Stimulated activated CD8-positive, alpha-beta memory T cell treated with anti-CD3 and anti-CD28 coated beads, Interleukin-2, amount 100 ng/mL, for 48 hours (primary cell): ENCODE measurements around the gene SDK1.
"Not testable (repeated sequence)": the region's sequence is repeated elsewhere in the genome, so short reads cannot be mapped to it uniquely, and the experiment has no call there.

ENCODE experiments used
- DNase-seq, 2 donors: peaks; one replicate each; pipeline ENCODE4 v3.0.0-alpha.2; 2020; ENCODE audit warnings: low read depth in 2 of 2

SDK1 gene

DNA sequence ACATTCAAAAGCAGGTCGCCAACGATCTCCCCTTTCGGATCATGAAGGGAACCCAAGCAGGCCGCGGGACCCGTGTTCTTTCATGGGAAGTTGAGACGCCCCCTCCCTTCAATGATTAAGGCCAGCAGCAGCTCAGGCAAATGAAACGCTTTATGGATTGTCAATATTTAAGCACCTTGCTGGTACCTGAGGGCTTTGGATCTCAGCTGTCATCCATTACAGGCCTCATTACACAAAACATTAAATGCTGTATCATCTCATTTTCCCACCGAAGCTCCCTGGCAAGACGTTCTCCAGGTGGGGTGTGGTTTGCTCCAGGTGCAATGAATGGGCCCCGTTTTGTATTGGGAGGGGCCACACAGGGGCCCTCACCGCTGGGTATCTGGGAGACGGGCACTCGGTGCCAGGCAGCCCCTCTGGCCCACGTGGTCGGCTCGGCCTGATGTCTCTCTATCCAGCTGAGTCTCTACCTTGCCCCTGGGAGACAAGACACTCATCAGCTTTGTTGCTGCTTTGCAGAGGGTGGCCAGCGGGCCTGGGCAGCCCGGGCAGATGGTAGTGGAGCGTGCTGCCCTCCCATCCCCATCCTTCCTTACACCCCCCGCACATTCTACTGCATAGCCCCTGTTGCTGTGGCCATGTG lies 925.0 kb downstream of the SDK1 start:
- DNase-seq, result no peak

DNA sequence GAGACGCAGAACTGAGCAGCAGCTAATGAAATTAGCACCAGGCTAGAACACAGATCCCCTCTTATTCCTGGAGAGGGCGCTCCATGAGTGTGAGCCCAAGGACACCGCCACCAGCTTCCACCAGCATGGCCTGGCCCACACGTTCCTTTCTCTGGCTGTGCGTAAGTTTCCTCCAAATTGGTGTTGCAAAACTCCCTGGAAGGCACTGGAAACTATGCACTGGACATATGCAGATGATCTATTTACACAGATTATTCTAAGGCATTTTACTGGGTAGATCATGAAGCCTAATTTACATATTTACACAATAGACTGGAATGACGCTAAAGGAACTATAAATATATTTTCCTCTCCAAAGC lies 925.5 kb downstream of the SDK1 start:
- no peak for DNase-seq

DNA sequence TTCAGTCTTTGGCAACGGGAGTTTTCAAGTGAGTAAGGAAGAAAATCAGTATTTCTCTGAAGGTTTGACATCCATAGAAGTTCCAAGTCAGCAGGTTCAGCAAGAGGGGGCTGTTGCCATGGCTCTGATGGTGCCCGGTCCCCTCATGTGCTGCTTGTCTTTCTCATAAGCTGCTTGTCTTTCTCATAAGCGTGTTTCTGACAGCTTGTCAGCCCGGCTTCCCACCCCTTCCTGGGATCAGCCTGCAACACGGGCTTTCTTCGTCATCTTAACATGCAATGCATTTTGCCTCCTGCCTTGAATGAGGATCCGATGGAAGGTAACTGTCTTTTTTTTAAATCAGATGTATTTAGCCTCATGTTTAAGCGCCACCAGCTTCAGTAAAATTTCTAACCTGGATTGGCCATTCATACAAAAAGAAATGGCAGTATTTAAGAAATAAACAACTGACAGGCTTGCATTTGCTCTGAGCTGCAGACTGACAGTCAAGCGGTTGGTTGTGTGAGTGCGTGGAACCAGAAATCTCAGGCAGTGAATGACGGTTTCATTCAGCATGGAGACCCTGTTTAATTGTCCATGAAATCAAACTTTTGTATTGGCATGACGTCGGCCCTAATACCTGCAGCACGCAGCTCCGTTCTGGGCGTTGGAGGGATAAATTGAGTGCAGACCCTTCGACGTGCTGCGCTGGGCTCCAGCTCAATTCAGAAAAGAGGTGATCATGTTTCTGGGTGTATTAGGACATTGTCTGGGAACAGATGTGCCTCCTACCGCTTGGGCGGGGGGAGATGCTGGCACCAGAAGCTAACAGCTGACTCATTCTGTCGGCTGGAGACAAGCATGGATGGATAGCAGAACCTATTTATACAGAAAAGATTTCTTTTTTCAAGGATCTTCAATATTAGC lies 926.3 kb downstream of the SDK1 start:
- DNase-seq, result no peak

DNA sequence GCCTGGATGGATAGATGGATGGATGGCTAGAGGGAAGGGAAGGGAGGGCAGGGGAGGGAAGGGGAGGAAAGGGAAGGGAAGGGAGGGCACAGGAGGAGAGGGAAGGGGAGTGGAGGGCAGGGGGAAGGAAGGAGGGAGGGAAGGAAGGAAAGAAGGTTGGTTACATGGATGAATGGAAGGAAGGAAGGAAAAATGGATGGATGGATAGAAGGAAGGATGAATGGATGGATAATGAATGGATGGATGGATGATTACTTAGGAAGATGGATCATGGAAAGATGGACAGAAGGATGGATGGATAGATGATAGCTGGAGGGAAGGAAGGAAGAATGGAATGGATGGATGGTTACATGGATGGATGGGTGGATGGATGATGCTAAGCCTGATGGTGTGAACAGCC lies 929.3 kb downstream of the SDK1 start:
- no peak for DNase-seq

DNA sequence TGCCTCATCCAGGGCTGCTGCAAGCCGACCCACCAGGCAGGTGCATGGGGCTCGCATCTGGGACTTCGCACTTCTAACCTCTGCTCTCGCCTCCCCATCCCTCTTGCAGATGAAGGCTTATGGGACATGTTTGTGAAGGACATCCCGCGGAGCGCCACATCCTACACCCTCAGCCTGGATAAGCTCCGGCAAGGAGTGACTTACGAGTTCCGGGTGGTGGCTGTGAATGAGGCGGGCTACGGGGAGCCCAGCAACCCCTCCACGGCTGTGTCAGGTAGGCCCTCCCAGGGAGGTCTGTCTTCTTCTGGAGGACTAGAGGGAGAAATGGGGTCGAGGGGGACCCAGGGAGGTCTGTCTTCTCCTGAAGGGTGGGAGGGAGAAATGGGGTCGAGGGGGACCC lies 932.1 kb downstream of the SDK1 start:
- no peak for DNase-seq

DNA sequence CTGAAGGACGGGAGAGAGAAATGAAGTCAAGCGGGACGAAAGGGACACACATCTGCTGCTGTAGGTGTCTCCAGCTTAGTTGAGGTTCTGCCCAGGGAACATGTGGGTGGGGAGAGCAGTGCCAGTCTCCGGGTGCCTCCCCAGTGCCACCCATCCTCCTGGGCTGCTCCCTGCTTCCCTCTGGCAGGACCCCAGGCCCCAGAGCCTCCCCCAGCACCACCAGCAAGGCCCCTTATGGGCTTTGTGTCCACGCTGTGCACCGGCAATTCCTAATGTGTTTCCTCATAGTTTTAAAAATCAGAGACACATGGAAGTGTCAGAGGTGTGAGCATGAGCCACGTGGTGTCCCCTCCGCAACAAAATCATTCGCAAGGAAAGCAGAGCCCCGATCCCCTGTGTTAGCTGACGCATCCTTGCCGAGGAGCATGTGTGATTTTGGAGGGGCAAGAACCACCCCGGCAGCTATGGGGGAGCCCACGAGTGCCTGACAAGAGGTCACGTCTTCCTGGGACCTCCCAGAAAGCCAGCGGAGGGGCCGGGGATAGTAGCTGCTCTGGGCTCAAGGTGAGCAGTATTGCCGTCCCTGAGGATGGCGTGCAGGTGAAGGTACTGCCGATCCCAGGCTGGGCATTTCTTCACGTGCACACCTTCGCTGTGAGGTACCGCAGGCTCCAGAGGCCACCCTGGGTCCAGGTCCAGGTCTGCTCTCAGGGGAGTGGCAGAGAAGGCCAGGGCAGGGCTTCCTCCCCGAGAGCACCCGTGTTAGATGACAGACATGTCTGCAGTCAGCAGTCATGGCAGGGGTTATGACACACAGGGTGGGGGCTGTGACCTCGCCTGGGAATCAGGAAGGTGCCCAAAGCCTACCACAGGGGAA lies 932.8 kb downstream of the SDK1 start:
- no peak for DNase-seq

DNA sequence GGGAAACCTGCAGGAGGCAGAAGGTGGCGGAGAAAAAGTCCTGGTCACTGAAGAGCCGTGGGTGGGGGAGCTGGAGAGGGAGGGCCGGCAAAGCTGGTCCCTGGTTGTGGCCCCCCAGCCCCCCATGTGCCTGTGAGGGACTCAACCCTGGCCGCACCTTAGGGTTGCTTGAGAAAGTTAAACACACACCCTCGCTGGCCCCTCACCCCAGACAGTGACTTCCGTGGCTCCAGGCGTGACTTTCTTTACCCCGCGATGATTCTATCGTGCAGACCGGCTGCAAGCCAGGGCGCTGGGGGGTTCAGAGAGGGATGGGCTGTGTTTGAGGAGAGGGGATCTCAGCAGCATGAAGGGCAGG lies 933.4 kb downstream of the SDK1 start:
- no peak for DNase-seq

DNA sequence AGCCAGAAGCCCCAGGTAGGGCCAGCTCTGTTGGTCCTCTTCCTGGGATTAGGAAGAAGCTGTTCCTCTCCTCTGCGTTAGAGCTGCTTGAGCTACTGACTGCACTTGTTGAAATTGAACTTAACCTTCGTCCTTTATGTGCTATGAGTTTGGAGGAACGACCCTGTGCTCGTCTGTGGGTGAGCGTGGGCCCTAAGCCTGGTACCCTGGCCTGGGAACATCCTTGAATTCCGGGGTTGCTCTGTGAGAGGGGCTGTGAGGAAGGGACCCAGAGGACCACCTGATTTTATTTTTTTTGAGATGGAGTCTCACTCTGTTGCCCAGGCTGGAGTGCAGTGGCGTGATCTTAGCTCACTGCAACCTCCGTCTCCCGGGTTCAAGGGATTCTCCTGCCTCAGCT lies 933.8 kb downstream of the SDK1 start:
- no peak for DNase-seq

DNA sequence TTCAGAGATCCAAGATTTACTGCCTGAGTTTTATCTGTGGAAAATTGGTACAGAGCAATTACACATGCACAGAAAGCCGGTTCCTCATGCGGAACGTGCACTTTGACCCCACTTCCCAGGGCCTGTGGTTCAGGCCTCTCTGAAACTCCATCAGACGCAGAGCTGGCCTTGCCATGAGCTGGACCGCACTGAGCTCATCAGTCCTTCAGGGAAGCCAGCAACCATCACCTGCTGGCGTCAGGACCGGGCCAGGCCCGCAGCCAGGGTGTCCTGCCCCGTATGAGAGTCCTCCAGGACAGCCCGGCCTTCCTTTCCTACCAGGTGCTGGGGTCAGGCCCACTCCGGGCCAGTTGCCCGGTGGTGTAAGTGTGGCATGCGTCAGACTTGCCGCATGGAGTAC lies 934.5 kb downstream of the SDK1 start:
- DNase-seq, result no peak

DNA sequence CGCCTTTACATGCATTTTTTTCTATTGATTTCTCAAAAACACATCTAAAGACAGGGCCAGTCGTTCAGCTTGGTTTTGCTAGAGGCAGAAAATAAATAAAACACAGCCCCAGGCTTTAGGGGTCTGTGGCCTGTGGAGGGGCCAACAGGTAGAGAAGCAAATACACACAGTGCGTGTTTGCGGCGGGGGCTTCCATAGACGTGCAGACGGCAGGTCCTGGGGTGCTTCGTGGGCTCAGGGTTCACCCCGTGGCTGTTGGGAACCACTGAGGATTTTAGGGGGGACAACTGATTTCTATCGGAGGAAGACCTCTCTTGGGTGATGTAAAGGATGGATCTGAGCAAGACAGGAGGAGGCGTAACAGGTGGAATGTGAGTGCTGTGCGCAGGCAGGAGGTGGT lies 935.3 kb downstream of the SDK1 start:
- no peak for DNase-seq

DNA sequence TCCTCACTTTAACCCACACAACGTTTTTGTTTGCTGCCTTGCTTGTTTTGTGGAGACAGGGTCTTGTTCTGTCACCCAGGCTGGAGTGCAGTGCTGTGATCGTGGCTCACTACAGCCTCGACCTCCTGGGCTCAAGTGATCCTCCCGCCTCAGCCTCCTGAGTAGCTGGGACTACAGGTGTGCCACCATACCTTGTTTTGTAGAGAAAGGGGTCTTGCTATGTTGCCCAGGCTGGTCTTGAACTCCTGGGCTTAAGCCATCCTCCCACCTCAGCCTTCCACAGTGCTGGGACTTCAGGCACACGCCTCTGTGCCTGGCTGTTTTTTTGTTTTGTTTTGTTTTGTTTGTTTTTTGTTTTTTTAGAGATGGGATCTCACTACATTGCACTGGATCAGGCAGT lies 935.8 kb downstream of the SDK1 start:
- DNase-seq, result not testable (repeated sequence)

DNA sequence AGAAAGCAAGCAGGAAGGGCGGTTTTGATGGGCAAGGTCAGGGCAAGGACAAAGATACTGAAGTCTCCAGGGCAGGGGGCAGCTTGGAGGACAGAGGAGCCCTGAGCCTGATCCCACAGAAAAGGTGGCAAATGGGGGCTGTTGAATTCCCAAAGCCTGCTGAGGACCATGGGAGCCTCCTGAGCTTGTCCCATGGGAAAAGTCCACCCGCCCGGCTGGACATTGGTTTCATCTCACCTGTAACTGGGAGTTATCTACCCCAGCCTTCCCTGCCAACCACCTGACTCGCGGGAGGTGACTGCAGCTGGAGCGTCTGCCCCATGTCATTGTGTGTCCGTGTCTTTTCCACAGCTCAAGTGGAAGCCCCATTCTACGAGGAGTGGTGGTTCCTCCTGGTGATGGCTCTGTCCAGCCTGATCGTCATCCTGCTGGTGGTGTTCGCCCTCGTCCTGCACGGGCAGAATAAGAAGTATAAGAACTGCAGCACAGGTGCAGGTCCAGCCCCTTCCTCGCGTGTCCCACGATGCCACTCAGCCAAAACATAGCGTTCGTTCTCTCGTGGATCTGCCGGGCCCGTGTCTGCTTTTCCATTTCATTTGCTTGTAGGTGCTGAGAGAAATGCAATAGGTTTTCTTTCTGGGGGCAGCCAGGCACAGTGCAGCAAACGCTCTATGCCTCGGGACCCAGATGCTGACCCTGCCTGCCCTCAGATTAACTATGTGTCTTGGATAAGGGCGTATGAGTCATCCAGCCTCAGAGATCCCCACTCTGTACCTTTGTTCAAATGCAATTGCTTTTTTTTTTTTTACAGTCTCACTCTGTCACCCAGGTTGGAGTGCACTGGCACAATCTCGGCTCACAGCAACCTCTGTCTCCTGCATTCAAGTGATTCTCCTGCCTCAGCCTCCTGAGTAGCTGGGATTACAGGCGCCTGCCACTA lies 936.5 kb downstream of the SDK1 start:
- DNase-seq, result no peak

DNA sequence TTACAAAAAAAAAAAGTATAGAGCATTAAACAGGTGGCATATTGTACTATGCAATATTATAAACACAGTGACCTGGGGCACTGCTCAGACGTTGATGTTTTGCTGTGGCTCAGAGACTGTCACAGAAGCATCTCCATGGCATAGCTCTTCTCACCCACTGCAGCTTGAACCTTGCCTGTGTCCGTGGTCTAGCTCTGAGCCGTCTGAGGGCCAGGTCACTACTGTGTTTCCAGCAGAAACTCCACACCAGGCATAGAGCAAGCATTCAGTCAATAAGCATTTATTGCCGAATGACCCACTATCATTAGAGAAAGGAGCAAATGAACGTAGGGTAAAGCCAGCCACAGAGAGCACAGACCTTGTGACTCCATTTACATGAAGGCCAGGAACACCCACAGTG lies 937.8 kb downstream of the SDK1 start:
- no peak for DNase-seq

DNA sequence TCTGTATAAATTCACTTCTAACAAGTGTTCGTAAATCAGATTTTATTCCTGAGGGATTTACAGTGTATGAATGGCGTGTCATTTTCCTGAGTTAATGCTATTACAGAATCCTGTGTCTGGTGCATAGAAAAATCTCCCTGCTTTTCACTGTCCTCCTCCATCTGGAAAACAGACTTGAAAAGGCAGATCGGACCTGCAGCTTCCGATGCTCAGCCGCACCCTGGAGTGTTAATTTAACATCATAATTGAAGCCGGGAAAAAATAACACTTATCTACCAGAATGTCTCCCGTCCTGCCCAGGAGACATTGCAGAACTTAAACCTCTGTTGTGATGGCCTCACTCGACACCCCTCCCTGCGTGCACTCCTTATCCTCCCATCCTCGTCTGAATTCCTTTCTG lies 939.0 kb downstream of the SDK1 start:
- DNase-seq, result no peak

DNA sequence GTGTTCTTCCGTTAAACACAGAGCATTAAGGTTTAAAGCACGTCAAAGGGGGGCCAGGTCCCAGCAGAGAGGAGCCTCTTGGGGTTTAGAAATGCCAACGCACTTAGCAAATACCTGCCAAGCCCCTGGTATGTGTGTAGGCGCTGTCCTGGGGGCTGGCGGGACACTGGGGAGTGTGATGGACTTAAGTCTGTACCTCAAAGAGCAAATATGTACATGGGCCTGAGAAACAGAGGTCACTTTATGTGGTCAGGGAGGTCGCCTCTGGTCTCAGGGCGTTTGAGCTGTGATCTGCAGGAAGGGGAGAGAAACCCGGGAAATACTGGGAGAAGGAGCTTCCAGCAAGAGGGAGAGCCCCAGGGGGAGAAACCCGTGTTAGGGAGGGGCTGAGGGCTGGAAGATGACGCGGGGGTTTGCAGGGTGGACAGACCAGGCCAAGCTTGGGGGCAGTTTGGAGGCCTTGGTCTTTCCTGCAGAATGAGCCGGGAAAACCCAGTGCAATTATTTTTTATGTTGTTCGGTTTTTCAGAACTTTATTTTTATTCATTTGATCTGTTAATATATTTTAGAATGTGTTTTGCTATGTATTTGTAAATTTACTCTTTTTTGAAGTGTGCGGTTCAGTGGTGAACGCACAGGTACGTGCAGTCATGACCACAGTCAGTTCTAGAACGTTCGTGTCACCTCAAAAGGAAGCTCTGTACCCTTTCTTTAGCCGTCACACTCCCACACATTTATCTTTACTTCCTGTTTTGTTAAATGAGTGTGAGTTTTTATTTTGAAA lies 939.7 kb downstream of the SDK1 start:
- no peak for DNase-seq

DNA sequence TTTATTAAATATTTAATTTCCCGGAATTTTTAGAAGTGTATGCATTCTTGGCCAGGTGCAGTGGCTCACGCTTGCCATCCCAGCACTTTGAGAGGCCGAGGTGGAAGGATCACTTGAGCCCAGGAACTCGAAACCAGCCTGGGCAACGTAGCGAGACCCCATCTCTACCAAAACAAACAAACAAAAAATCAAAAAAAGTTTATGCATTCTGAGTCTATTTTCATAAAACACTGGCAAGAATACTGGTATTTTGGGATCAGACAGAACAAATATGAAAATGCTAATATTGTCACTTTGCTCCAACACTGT lies 940.2 kb downstream of the SDK1 start:
- no peak for DNase-seq

DNA sequence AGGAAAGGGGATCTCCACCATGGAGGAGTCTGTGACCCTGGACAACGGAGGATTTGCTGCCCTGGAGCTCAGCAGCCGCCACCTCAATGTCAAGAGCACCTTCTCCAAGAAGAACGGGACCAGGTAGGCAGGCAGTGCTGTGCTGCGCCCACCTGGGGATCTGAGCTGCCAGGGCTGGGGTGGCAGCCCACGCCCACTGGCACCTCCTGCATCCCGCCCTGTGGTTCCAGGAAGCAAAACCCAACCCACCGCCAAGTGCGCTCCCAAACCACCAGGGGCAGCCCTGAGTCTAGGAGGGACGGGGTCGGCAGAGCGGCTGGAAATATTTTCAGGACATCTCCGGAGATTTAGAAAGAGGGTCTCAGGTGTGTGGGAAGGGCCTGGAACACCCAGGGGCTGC lies 940.7 kb downstream of the SDK1 start:
- DNase-seq, result no peak

DNA sequence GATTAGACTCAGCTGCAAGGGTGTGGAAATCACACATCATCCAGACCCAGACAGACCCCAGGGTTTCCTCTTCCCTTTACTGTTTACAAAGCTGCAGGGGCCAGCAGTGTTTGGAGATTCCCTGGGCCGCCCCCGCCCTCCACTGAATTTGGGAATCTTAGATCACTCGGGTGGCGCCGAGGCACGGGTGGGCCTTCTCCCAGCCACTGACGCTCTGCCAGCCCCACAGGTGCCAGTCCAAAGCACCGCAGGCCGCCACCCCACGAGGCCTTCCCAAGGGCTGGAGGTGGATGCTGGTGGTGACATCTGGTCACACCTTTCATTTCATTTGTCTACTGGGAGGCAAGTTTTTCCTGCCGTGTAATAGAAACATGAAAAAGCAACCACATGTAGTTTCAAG lies 941.7 kb downstream of the SDK1 start:
- no peak for DNase-seq

DNA sequence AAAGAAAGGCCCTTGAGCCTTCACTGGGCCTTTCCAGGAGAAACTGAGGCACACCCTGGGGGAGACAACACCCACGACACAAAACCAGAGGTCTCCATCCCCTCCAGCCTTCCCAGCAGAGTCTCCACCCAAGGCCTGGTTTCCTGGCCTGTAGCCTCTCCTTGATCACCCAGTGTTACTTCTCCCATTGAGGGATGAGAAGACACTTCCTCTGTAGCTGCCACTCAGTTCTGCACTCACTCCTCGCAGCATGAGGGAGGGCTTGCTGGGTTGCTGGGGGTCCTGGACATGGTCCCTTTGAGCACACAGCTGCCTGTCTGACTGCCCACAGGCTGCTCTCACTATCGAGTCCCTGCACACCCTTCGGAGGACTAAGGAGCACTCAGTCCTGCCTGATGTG lies 943.0 kb downstream of the SDK1 start:
- DNase-seq, result no peak

DNA sequence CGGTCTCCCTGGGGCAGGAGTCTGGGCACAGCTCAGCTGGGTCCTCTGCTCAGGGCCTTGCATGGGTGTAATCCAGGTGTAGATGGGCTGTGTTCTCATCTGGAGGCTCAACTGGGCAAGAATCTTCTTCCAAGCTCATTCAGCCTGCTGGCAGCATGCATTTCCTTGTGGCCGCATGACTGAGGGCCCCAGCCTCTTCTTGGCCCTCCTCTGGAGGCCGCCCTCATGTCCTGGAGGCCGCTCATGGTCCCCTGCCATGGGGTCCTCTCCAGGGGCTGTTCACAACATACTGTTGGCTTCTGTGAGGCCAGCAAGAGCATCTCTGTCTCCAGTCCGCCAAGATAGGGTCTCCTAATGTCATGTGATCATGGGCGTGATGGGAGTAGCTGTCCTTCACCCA lies 943.6 kb downstream of the SDK1 start:
- no peak for DNase-seq
